GM18861 (cell line): Measurements from ENCODE around the gene OR5M8.

Experiments
- ATAC-seq: cut with Tn5 transposase; IDR thresholded peaks from one replicate; pipeline ENCODE4 v1.9.1; 2021; ENCODE audit not compliant: unreplicated experiment

OR5M8 gene

GRCh38 chr11:56491270-56491669 lies at the start of gene OR5M8:
OR5M8 (minus strand) TSS chr11:56491370; CDS start chr11:56491370, 0 bp downstream.
- no peak for ATAC-seq

DNA sequence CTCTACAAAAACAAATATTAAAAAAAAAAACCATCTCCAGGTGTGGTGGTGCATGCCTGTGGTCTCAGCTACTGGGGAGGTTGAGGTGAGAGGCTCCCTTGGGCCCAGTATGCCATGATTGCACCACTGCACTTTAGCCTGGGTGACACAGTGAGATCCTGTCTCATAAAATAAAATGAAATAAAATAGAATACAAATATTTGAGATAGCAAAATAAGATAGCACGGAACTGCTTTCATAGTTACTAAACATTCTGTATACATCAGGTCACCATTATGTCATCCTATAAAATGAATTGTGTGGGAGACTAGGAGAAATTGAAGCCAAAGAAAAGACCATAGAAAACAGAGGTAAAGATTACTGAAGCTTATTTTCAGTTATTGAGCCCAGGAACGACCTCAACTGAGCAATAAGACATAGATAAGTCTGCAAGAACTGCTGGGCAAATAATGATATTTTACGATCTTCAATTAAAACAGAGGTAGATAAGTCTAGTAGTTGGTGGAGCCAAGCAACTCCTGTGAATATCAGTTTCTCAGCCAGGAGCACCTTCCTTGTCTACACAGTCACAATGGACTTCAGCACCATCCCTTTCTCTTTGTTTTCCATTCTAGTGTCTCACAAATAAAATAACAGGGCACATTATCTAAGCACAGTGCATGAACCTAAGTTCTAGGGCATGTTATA lies 42.0 kb upstream of the OR5M8 start:
- no peak for ATAC-seq

- ATAC-seq, result no peak
These were observed 40.7 kb upstream of the OR5M8 start for GRCh38 chr11:56531856-56532255.

DNA sequence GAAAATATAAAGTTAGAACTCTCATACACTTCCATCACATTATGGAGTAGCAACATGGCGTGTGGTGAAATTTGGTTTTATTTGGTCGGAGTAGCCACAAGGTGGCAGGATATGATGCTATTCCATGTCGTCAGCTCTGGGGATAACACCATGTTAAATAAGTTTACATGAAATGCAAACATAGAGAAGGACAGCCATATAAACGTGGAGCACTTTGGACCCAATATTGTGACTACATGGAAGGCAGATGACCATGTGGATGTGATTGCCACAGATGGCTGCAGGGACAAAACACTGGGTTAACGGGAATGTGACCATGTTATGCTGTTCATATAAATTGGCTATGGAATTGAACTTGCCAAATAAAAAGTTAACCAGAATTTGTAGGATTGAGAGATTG lies 30.8 kb upstream of the OR5M8 start:
- no peak for ATAC-seq

DNA sequence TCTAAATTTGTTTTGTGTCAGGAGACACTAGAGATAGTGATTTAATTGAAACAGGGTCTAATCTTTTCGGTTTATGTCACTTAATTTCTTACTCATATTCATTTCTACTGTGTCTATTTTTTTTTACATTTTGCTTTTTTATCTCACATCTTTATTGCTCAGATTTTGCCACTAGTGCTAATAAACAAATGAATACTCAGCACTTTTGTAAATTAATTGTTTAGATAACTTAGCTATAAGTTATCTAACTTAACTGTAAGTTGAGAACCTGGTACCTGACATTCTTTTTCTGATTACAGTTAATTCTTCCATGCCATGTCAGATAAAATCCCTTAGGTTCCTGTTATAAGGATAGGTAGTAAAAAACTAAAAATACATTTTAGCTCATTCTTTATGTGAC lies 22.1 kb upstream of the OR5M8 start:
- no peak for ATAC-seq

DNA sequence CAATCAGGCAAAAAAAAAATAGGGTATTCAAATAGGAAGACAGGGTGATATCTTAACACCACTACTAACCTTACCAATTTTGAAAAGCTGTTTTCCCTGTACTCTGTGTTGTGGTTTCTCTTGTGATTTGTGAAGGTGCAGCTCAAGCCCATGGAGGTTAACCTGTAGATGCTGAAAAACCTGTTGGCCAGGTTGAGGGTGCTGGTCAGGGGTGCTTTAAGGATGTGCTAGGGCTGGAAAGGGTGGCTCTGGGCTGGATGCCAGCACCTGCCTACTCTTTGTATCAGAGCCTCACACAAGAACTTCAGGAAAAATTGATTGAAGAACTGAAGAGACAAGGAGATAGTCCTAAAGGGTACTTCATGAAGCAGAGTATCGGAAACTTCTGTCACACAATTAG lies 18.3 kb upstream of the OR5M8 start:
- no peak for ATAC-seq

GRCh38 chr11:56497010-56497409 lies 5.8 kb upstream of the OR5M8 start:
- no peak for ATAC-seq

DNA sequence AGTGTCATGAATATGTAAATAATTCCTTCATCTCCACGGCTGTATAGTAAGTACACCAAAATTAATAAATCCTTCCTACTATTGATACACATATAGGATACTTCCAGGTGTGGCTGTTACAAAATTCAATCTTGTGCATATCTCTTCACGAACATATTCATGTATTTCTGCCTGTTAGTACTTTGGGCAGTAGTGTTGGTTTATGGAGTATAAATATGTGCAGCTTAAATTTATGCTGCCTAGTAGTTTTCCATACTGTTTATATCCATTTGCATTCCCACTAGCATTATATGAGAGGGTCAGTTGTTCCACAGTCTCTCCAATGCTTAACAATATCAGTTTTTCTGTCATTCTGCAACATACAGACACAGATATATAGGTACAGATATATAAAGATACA lies 3.9 kb upstream of the OR5M8 start:
- no peak for ATAC-seq

- no peak for ATAC-seq
These were observed 4.4 kb downstream of the OR5M8 start for GRCh38 chr11:56486801-56487200.

- no peak for ATAC-seq
These were observed 16.4 kb downstream of the OR5M8 start for GRCh38 chr11:56474729-56475235.

GRCh38 chr11:56473252-56473651 lies 17.9 kb downstream of the OR5M8 start, which contains the start of gene OR5M3:
OR5M3 (minus strand) TSS chr11:56473352; CDS start chr11:56470497, 2,855 bp downstream.
- no peak for ATAC-seq

GRCh38 chr11:56457076-56457475 lies 34.1 kb downstream of the OR5M8 start:
- ATAC-seq, result no peak

GRCh38 chr11:56453521-56453920 lies 37.6 kb downstream of the OR5M8 start:
- ATAC-seq, result no peak
